H1 (cell line): Measurements from ENCODE around the gene LAMP5. TPM values are rescaled to one million over a fixed set of nuclear protein-coding genes. Genes with fewer than 3 reads are reported as not detected.
A peak's percentile ranks its signal among the peaks of the same experiment; 100 is the strongest.

ENCODE experiments used
- E2F6 ChIP-seq: IDR thresholded peaks from 2 replicates; pipeline ENCODE4 v1.6.1; 2012; ENCODE audit warnings: inconsistent platforms
- MAX ChIP-seq: IDR thresholded peaks from 2 replicates; pipeline ENCODE4 v1.6.1; 2012; ENCODE audit warnings: inconsistent platforms
- PHF8 ChIP-seq: fragments of 200-600 bp; sonication (generic); conservative IDR thresholded peaks from 2 replicates; pipeline ENCODE4 v1.7.1; 2012; ENCODE audit warnings: low read depth, mild to moderate bottlenecking, inconsistent platforms, low read length, moderate library complexity
- polyA plus RNA-seq, 7 experiments: library from polyadenylated mRNA; depleted of rRNA in 3 of 7; stranded (reverse) in 5 of 7; unstranded in 2 of 7; fragments of >200 nt in 5 of 7; fragments of 200-250 nt in 2 of 7; gene quantifications; 1 replicate in 5 of 7; 2 replicates in 1 of 7; 4 replicates in 1 of 7; pipeline versions ENCODE4 v1.2.1 to v1.2.3, GENCODE V29; 2011 to 2013; ENCODE audit warnings: missing spikeins in 2 of 7, mixed read lengths in 2 of 7
- total RNA-seq: library from RNA; stranded (reverse); fragmentation: NEBNext Ultra II Directional; extraction: Animal tissue kit (Norgen Biotek cat#: 25700); gene quantifications from 2 replicates; pipeline ENCODE4 v1.2.1, GENCODE V29; 2021

The LAMP5 gene
- total and polyA plus RNA-seq, 2 of the 8 experiments (the other 6 are each of a cell fraction or from before 2014, with no cell fraction given), result 0.22 to 1.9 TPM

DNA sequence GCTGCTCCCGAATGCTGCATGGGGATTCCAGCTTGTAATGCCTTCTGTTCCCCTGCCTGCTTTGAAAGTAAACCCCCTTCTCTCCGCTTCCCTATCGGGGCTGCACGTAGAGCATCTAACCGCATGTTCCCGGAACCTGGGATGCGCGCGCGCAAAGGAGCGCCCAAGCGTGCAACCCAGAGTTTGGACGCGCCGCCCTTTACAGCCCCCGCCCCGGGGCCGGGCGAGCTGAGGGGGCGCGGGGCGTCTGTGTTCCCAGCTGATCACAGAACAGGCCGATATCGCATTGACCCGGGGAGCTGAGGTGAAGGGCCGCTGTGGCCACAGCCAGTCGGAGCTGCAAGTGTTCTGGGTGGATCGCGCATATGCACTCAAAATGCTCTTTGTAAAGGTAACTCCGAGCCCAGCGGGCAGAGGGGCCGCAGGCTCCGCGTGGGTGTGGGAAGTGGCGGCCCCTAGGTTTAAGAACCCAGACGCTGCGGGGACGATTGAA, 1.4 kb downstream of the LAMP5 start (continued):
- TF ChIP-seq MAX (peak; percentile 77), E2F6 (peak; percentile 78), PHF8 (0 out of 2 replicates have a peak, but pooled peaks have one; percentile 37)
- TF ChIP-seq, all 59 proteins: peak for 8
